ENCODE data around the gene IRF8.

- no peak for TF ChIP-seq CTCF (IDR thresholded peaks at IDR 0.05; ENCODE audit: low read depth, low read length)
- TF ChIP-seq EZH2phosphoT487 (IDR thresholded peaks at IDR 0.05; ENCODE audit: low read depth): no peak
Measured at GRCh38 chr16:85881436-85881835, 17.5 kb upstream of the IRF8 start.

All from OCI-LY3 (cell line).